Kasumi-1 (cell line): Measurements from ENCODE around the gene DUSP1.

Source experiments
- DNase-seq, 2 experiments: peaks; one replicate each; lab custom pipeline; 2025; lab: John Stamatoyannopoulos, UW

The DUSP1 gene

DNA sequence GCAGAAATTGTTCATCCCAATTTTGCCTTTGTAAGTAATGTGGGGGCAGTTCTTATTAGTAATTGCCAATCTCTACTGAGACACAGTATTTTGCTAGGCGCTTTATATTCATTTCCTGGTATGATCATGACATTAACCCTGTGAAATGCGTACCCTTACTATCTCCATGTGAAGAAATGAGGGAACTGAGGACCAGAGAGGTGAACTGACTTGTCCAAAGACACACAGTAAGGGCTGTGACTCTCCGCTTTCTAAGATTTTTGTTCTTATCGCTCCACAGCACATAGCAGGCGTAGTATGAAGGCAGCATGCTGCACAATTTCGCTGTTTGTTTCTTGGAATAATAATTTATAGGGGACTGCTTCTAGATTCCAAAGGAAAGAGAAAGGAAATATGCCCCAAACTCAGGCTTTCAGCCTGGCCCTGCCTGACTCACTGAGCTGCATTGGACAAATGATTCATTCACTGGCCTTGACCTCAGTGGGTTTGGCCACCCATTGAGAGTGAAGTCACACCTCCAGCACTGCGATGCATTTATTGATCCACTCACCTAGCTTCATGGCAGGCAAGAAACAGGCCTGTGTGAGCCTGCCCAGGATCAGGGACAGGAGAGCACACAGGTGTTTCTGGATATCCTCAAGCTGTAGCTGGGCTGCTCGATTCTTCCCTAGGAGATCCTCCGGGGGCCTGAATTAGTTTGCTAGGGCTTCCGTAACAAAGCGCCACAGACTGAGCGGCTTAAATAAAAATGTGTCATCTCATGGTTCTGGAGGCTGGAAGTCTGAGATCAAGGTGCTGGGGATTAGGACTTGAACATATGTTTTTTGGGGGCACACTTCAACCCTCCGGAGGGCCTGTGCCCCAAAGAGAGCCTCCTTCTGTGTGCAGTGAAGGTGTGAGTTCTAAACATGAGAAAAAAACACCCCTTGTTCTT is 7.2 kb upstream of the DUSP1 start:
- no peak for DNase-seq

DNA sequence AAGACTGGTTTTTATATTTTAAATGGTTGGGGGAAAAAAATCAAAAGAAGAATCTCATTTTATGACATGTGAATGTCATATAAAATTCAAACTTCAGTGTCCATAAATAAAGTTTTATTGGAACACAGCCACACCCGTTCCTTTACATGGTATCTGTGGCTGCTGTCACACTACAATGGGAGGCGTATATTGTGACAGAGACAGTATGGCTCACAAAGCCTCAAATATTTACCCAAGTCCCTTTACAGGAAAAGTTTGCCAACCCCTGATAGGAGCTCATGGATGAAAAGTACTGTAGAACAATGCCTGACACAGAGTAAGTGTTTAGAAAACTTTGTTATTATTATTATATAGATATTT is 5.2 kb upstream of the DUSP1 start:
- DNase-seq = no peak

DNA sequence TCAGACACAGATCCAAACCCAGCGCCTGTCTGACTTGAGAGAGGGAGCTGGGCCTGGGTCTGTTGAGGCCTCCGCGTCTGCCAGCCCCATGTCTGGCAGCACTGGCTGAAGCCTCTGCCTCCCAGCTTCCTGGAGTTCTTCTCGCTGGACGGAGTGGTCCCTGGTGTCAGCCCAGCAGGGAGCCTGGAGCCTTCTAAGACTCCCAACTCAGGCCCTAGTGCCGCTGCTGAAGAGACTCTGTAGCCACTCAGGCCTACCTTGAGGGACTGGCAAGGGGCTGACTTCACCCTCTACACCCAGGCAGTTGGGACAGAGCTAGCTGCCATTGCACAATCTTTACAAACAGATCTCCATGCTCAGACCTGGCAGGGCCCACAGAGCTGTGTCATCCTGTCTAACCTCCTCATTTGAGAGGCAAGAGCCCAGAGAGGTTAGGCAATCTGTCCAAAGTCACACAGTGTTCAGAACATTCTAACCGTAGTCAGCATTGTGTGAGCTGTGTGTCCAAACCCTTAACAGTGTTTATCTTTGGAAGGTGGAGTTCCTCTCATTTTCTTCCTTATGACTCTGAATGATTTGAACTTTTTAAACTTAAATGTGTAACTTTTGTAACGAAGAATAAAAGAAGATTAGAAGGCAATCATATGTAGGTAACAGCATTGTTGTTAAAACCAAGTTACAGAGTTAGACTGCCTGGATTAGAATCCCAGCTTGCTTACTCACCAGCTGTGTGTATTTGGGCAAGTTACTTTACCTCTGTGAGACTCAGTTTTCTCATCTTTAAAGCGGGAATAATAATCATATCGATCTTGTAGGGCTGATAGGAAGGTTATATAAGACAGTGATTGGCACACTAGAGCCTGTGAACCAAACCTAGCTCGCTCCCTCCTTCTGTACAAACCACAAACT is 4.6 kb upstream of the DUSP1 start:
- DNase-seq = peak; percentile 14 to 55

DNA sequence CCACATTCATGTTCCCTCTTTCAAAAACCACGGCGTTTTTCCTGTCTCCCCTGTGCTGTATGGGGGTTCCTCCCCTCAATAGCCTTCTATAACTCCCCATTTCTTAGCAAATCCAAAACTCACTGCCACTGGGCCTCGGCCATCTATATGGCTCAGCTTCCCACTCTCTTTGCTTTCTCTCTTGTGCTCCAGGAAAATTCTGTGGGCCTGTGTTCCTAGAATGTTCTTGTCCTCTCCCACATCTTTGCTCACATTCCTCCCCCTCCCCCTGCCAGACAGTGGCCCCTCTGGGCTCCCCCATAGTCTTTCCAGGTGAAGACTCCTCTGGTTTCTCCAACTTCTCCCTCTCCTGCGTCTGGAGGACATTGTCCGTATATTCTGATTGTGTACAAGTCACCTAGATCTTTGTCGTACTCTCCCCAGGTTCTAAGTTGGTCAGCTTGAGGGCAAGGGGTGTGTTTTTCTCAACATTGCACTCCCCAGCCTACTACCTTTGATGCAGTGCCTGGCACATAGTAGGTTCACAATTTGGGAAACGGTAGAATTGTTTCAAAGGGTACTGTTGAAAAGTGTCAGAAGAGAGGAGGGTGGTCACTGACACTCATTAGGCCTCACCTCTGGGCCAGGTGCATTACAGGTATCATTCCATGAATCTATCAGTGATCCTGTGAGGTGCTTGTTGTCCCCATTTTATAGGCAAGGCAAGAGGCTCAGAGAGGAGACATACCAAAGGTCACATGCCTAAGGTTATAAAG is 3.7 kb upstream of the DUSP1 start:
- no peak for DNase-seq

DNA sequence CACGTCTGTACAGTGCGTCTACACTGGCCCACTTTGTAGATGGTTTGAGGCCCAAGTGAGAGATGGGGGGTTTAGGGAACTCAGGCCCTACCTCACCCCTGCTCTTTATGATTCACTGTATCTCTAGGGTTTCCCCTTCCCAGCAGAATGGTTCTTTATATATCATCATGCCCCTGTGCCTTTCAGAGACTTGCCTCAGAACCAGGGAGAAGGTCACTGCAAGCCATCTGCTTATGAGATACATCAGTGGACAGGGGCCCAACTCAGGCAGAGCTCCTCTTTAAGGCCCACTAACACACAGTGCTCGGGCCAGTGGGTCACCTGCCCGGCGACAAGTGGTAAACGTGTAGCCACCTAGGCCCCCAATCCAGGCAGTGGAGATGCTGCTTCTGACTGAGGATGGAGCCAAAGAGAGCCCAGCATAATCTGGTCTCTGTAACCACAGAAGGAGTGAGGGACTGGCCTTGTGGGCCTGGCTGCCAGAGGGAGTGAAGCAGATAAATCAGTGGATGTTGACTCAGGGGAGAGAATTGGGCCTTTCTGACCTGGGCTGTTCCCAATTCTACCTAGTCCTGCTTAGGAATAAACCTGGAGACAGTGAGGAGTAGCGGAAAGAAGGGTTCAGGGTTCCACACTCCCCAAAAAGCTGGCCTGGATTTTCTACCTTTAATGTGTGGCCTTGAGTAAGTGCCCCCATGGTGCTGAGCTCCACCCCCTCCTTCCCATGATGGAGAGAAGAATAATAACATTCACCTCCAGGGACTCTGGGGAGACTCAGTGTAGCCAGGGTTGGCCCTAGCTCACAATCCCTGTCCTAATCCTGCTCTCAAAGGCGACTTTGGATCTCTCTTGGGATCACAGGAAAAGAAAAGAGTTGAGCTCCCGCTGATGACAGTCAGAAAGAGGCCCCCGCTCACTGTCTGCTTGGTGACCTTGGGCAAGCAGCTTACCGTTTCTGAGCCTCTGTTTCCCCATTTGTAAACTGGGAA is 2.8 kb upstream of the DUSP1 start:
- no peak for DNase-seq

DNA sequence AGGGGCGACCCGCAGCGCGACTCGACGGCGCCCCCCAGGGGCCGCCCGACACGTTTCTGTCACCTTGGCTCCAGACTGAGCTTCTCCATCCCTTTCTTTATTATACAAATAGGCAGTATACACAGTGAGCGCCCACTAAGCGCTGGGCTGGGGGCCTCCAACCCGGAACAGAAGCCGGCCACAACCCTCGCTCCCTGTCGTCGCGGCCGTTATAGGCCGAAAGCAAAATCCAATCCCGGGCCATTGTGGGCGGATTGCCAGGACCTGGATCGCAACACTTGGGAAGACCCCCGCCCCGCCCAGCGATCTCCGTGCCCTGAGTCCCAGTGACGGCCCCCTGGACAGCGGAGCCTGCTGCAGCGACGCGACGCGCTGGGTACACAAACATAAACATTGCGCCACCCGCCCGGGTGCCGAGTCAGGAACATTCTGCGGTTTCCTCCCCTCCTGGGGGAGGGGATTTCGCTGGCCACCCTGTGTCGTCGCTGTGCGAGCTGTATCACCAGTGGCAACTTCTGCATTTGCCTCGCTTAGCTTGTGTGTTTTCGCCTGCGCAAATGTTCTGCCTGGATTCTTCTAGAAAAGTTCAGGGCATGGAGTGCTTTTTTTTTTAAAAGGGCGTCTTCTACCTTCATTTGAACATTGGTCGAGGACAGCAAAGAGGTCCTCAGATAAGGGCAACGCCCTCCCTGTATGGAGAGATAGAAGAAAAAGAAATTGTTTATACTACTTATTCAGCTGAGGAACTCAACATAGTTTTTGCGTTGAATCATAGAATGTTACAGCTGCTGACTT is 1.3 kb upstream of the DUSP1 start:
- peak; percentile 85 to 86 for DNase-seq

DNA sequence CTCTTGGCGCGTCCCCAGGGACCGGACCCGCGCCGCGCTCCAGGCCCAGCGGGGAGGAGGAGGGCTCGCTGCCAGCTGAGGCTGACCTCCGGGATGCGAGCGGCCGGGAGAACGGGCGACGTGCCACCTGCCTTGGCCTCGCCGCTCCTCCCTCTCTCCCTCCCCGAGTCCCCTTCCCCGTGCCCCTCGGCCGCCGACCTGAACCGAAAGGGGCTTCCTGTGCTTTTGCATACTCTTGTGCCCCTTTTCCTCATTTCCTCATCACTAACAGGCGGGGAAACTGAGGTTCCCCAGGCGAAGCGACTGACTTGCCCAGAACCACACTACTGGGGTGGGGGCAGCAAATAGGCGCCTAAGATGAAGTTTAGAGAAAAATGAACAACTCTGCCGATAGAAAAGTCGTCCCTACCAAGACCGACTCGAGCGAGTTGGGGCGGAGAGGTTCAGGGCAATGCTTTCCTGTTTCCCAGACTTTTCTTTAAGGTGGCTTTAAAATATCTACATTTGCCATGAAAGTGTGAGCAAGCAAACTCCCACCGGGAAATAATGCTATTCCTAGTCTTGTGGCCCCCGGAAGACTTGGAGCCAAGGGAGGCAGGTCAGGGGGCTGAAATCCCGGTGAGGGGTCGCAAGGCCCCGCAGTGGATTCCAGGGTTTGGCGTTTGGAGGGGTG is 580 bp upstream of the DUSP1 start:
- DNase-seq = peak; percentile 40 to 63

DNA sequence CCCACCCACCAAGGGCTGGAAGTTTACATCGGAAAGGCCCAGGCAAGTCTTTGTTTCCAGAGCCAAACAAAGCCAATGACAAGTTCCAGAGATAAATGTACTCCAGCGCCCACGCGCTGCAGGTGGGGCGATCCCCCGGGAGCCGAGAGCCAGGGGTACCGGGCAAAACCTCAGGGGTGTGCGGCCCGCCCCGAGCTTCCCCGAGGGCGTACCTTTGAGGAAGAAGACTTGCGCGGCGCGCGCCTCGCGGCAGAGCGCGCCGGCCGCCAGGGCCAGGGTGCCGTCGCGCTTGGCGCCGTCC is 671 bp downstream of the DUSP1 start:
- no peak for DNase-seq

DNA sequence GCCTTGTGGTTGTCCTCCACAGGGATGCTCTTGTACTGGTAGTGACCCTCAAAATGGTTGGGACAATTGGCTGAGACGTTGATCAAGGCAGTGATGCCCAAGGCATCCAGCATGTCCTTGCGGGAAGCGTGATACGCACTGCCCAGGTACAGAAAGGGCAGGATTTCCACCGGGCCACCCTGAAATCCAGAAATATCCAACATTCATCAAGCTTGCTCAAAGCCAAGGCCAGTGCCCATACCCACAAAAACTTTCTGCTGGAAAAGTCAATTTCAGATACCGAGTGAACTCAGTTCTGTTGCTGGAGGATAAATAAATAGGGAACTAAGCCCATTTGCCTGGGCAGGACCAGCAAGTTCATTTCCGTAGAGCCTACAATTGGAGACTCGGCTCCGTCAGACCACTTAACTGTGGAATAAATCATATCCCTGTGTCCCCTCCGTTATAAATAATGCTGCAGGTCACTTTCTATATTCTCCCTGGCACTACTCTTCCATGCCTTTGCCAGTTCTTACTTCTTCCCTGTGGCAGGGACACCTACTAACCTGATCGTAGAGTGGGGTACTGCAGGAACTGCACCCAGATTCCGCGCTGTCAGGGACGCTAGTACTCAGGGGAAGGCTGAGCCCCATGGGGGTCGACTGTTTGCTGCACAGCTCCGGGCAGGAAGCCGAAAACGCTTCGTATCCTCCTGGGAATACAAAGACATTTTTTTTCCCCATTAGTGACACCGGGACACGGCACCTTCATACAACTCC is 1.2 kb downstream of the DUSP1 start:
- no peak for DNase-seq

DNA sequence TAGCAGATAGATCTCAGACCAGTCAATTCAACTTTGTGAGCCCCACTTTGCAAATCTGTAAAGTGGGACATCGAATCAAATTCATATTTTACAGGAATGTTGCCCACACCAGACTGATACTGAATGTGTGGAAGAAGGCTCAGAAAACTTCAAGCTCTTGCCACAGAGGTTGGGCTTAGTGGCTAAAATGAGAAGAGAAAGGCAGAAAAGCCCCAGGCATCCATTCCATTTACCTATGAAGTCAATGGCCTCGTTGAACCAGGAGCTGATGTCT is 1.7 kb downstream of the DUSP1 start:
- no peak for DNase-seq

DNA sequence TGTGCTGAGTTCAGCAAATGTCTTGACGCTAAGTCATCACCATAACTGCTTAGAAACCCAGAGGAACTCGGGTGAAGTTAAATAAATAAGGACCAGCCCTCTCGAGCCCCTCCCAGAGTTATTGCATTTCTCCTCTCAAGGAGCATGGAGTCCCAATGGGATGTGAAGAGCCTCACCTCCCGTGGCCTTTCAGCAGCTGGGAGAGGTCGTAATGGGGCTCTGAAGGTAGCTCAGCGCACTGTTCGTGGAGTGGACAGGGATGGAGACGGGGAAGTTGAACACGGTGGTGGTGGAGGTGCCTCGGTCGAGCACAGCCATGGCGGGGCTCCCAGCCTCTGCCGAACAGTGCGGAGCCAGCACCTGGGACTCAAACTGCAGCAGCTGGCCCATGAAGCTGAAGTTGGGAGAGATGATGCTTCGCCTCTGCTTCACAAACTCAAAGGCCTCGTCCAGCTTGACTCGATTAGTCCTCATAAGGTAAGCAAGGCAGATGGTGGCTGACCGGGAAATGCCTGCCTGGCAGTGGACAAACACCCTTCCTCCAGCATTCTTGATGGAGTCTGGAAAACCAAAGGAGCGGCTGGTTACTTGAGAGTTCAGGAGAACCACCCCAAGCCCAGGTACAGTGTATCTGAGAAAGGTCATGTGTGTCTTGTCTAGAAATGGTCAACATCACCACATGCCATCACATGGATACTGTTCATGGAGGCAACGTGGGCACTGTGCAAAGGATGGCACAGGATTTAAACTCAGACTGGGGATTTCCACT is 2.2 kb downstream of the DUSP1 start:
- DNase-seq = no peak

DNA sequence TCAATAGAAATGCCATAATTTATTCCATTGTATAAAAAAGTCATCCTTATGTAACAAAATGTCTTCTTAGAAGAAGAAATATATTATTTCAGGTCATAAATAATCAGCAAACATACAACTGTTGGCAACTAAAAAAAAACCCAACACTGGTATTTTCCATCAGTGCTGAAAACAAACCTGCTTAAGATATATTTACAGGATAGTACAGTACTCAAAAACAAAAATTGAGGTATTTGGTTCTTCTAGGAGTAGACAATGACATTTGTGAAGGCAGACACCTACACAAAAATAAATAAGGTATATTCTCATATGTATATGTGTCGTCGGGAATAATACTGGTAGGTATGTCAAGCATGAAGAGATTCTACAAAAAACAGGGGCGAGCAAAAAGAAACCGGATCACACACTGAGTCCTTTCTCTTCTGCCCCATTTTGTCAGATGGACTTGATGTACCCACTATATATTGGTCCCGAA is 2.9 kb downstream of the DUSP1 start:
- DNase-seq = no peak

DNA sequence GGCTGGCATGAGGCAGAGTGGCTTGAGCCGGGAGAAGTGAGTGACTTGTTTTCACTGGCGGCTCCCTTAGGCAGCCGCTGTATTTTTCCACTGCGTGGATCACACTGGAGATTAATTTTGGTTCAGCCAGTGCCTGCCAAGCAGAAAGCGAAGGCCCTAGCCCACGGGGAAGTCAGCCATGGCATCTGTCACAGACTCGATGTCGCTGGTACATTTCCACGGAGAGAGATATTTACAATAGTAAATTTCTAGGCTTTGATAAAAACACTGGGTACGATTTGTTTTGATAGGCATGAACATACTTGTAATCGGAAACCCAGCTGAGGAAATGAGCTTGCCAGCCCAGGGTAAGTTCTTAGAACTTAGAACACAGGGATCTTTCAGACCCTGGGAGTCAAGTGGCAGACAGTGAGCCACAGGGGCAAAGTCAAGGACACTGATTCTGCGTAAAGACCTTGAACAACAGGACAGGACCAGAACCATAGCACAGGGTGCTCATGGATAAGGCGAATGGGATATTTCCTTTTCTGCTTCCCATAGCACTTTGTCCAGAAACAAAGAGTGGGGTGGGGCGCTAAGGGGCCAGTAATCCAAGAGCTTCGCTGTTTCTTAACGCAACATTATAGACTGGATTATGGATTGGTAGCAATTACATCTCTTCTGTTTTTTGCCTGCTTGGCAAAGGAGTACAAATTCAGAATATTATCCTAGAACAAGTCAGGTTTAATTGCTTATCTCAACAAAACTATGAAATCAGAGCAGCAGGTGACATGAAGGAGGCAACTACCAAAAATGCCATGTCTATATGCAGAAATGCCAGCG is 4.5 kb downstream of the DUSP1 start:
- DNase-seq = no peak

DNA sequence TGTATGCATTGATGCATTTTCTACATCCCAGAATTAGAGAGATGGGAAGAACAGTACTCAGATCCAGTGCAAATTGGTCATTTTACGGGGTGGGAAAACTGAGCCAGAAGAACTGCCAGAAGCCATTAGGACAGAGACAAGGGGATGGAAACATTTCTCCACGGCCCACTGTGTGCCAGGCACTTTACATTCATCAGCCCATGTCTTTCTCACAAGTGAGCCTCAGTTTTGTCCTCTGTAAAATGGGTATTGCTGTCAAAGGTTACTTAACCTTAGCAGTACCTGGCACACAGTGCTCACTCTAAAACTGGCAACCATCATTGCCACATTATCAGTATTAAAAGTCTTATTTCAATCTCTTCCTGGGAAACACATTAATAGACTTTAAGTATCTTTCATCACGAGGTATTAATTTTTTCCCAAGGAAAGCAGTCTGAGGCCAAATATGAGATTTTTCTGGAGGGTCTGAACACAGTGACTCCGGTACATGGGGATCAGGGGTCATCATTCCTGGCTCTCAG is 5.2 kb downstream of the DUSP1 start:
- no peak for DNase-seq

DNA sequence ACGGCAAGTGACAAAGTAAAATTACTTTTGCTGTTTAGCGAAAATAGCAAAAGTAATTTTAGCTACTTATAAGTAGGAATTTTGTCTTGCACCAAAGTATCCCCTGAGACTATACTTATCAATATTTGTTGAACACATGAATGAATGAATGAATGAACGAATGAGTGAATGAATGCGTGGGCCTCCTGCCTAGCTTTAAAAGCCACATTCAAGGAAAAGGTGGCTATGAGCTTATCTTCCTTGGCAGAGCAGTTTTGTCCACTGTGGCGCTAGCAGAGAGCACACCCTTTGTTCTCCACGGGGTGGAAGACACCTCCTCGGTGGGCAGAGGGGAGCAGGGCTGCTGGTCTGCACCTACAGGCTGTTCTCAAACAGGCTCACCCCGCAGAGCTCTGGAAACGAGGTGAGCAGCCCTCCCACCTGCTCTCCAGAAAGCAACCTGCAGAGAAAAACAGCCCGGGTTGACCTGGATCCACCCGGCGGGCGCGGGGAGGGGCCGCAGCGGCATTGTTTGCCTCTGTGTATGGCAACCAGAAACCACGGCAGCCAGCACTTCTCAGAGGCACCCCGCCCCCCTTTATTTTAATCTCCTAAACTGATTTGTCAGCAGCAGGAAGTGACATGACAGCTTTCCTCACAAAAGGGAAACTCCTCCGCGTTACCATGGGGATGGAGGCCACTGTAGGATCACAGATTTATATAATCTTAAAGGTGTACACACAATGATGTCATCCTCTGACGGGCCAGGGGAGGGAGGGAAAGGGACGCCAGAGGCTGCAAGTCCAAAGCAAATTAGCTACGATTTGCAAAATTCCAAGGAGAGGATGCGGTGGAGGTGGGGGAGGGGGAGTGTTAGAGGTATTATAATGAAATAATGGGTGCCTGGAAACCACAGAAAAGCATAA is 5.9 kb downstream of the DUSP1 start:
- DNase-seq = peak; percentile 89 to 92

DNA sequence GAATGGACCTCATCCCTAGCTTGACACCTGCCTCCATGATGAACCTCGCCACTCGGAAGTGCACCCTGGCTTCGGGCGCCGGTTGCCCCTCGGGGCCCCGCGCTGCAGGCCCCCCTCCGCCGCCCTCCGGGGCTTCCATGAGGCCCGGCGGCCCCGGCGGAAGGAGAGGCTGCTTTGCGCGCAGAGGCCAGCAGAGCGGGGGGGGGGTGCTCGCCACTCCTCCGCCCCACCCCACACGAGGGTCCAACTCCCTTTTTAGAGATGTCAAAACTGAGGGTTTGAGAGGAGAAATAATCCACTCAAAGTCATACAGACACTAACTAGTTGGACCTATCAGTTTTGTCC is 7.9 kb downstream of the DUSP1 start:
- DNase-seq = no peak
